Fibroblast of lung (primary cell): ENCODE measurements around the gene CRMP1.

Source experiments
- EZH2 ChIP-seq: IDR thresholded peaks from 2 replicates; pipeline ENCODE4 v1.5.1; 2012; ENCODE audit warnings: low read length, control low read depth, mild to moderate bottlenecking; ENCODE audit errors: missing control alignments
- TF ChIP-seq, protein P1 (sequence below), 2 donors: IDR thresholded peaks in 1 of 2; conservative IDR thresholded peaks in 1 of 2; 1 replicate in 1 of 2; 2 replicates in 1 of 2; pipeline ENCODE4 v1.5.1; 2011 to 2012; ENCODE audit warnings: low read length in 2 of 2, control low read depth in 1 of 2, inconsistent platforms in 1 of 2, low read depth in 1 of 2, mild to moderate bottlenecking in 1 of 2

DNA sequence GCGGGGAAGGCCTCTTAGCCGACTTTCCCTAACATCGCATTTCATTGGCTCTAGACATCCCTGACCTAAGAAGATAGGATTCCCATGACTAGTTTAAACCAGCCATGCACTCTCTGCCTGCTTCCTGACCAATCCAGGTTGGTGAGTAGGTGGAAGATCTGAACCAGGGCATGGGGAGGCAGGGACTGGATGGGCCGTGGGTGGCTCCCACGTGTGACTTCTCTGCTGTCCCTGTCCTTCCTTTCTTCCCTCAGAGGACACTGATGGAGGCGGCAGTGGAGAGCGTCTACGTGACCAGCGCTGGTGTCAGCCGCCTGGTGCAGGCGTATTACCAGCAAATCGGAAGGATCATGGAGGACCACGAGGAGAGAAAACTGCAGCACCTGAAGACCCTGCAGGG, 91.2 kb downstream of the CRMP1 start:
- TF ChIP-seq, protein P1, sequence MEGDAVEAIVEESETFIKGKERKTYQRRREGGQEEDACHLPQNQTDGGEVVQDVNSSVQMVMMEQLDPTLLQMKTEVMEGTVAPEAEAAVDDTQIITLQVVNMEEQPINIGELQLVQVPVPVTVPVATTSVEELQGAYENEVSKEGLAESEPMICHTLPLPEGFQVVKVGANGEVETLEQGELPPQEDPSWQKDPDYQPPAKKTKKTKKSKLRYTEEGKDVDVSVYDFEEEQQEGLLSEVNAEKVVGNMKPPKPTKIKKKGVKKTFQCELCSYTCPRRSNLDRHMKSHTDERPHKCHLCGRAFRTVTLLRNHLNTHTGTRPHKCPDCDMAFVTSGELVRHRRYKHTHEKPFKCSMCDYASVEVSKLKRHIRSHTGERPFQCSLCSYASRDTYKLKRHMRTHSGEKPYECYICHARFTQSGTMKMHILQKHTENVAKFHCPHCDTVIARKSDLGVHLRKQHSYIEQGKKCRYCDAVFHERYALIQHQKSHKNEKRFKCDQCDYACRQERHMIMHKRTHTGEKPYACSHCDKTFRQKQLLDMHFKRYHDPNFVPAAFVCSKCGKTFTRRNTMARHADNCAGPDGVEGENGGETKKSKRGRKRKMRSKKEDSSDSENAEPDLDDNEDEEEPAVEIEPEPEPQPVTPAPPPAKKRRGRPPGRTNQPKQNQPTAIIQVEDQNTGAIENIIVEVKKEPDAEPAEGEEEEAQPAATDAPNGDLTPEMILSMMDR (conservative IDR thresholded peaks at IDR 0.05 in 1 of 2, IDR thresholded peaks at IDR 0.05 in 1 of 2; ENCODE audit: low read depth in 1 of 2, low read length in 2 of 2) = no peak
- no peak for TF ChIP-seq EZH2
